Measurements from ENCODE around the gene MAP3K9.

Gene MAP3K9

DNA sequence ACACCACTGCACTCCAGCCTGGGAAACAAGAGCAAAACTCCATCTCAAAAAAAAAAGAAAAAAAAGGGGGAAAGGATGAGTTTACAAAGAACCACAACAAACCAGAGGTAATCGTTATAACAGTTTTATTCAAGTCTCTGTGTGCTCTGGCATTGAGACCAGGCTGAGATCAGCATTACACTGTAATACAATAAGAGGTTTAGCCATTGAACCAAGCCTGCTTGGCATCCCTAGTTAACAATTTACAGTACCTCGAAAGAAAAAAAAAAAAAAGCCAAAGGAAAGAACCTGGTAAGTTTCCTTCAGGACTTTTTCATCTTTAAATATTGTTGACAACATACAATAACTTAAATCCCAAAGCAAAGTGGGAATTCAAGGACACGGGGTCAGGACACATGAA, 86.9 kb downstream of the MAP3K9 start:
- Histone ChIP-seq H3K14ac (ENCODE audit: low read length) (no peak overlapping the region), H3K9me3 (ENCODE audit: insufficient read depth, low read depth, low read length) (no peaks in the 10 kb centered on the region), H2BK12ac (ENCODE audit: low read length) (no peak overlapping the region), H3K27ac (ENCODE audit: low read depth, low read length) (no peak overlapping the region), H3K79me1 (ENCODE audit: low read length) (no peaks in the 10 kb centered on the region), H3K23ac (ENCODE audit: low read length) (no peak overlapping the region), H2AK5ac (ENCODE audit: low read length) (no peak overlapping the region), H3K4me1 (ENCODE audit: control insufficient read depth in 1 of 2, insufficient read depth in 2 of 2, low read length in 2 of 2) (peaks cover 15 to 18% of the 10 kb centered on the region in 2 experiments), H4K91ac (ENCODE audit: low read depth, low read length) (no peak overlapping the region), H3K79me2 (ENCODE audit: control insufficient read depth, insufficient read depth, low read length, poor library complexity) (no peaks in the 10 kb centered on the region), H4K8ac (ENCODE audit: low read depth, low read length) (no peak overlapping the region), H3K18ac (ENCODE audit: low read length) (no peak overlapping the region), H3K27me3 (ENCODE audit: insufficient read depth, low read length) (no peaks in the 10 kb centered on the region), H3K4me3 (ENCODE audit: low read depth, low read length) (no peak overlapping the region), H3K4me2 (ENCODE audit: low read length) (no peak overlapping the region), H3K4ac (ENCODE audit: low read depth, low read length) (no peak overlapping the region), H2BK120ac (ENCODE audit: insufficient read depth, low read length, poor library complexity) (no peak overlapping the region), H3K9ac (ENCODE audit: low read length) (no peak overlapping the region), H2BK5ac (ENCODE audit: low read depth, low read length, poor library complexity) (no peak overlapping the region), H3K36me3 (ENCODE audit: control insufficient read depth in 1 of 2, insufficient read depth in 2 of 2, low read length in 2 of 2) (no peaks in the 10 kb centered on the region), H4K12ac (ENCODE audit: low read depth, low read length) (no peak overlapping the region), H2AFZ (ENCODE audit: insufficient read depth, low read length, poor library complexity) (no peak overlapping the region)
- DNase-seq: no peak
- no CpG with 5 or more reads among the region's 3 CpGs for WGBS (ENCODE audit: extremely low coverage, insufficient coverage, insufficient read length)

DNA sequence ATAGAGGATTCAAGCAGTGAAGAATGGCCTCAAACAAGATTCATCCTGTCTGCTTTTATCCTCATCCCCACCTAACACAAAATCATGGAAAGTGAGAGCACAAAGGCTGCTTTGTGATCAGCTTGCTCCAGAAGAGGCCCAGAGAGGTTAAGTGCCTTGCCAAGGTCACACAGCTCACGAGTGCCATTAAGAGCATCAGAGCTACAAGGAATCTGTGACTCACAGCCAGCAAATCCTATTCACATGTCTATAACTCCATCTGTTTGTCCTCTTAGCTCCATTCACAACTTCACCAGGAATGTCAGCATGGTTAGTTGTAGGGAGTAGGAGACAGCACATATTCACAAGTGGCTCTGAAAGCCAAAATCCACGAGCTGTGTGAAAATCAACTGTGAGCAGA, 87.8 kb downstream of the MAP3K9 start:
- Histone ChIP-seq H2BK12ac (ENCODE audit: low read length) (no peak overlapping the region), H2BK5ac (ENCODE audit: low read depth, low read length, poor library complexity) (no peak overlapping the region), H3K4me2 (ENCODE audit: low read length) (no peak overlapping the region), H3K9ac (ENCODE audit: low read length) (no peak overlapping the region), H4K91ac (ENCODE audit: low read depth, low read length) (no peak overlapping the region), H3K4ac (ENCODE audit: low read depth, low read length) (no peak overlapping the region), H4K8ac (ENCODE audit: low read depth, low read length) (no peak overlapping the region), H3K36me3 (ENCODE audit: control insufficient read depth in 1 of 2, insufficient read depth in 2 of 2, low read length in 2 of 2) (no peaks in the 10 kb centered on the region), H3K4me1 (ENCODE audit: control insufficient read depth in 1 of 2, insufficient read depth in 2 of 2, low read length in 2 of 2) (peaks cover 15 to 18% of the 10 kb centered on the region in 2 experiments), H3K18ac (ENCODE audit: low read length) (no peak overlapping the region), H3K79me1 (ENCODE audit: low read length) (no peaks in the 10 kb centered on the region), H3K27me3 (ENCODE audit: insufficient read depth, low read length) (no peaks in the 10 kb centered on the region), H4K12ac (ENCODE audit: low read depth, low read length) (no peak overlapping the region), H2AFZ (ENCODE audit: insufficient read depth, low read length, poor library complexity) (no peak overlapping the region), H3K23ac (ENCODE audit: low read length) (no peak overlapping the region), H2BK120ac (ENCODE audit: insufficient read depth, low read length, poor library complexity) (no peak overlapping the region), H3K79me2 (ENCODE audit: control insufficient read depth, insufficient read depth, low read length, poor library complexity) (no peaks in the 10 kb centered on the region), H3K14ac (ENCODE audit: low read length) (no peak overlapping the region), H2AK5ac (ENCODE audit: low read length) (no peak overlapping the region), H3K27ac (ENCODE audit: low read depth, low read length) (no peak overlapping the region), H3K4me3 (ENCODE audit: low read depth, low read length) (no peak overlapping the region), H3K9me3 (ENCODE audit: insufficient read depth, low read depth, low read length) (no peaks in the 10 kb centered on the region)
- WGBS (ENCODE audit: extremely low coverage, insufficient coverage, insufficient read length): no CpG with 5 or more reads among the region's 2 CpGs
- no peak for DNase-seq

DNA sequence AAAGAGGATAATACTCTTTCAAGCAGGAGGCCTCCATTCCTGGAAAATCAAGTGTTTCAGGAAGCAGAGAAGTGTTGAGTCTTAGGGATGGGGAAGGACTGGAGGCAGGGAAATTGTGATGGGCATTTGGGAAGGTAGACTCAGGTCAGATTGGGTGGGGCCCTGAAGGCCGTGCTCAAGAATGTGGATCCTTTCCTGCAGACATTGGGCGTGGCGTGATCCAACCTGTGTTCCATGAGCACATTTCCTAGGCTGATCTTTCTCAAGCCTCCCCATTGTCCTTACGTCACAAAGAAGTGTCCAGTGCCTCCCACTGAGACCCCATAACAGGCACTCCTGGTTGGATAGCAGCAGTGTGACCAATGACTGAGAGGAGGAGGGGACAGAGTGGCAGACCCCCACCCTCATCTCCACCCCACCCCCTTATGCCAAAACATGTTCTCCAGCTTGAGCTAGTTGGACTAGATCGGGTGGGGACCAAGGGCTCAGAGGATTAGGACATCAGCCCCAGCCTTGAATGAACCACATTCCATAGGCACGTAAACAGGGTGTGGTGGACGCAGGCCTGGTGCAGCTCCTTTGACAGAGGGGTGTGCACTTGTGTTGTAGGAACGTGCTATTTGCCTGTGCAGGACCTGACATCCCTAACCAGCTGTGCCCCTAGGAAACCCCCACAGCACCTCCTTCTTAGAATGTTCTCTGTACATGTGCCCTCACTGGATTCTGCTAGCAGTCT, 90.8 kb downstream of the MAP3K9 start:
- Histone ChIP-seq H3K27me3 (ENCODE audit: insufficient read depth, low read length) (no peaks in the 10 kb centered on the region), H2AFZ (ENCODE audit: insufficient read depth, low read length, poor library complexity) (no peak overlapping the region), H3K14ac (ENCODE audit: low read length) (no peak overlapping the region), H3K4me1 (ENCODE audit: control insufficient read depth in 1 of 2, insufficient read depth in 2 of 2, low read length in 2 of 2) (peaks cover 2 to 3% of the 10 kb centered on the region in 2 experiments), H2BK12ac (ENCODE audit: low read length) (no peak overlapping the region), H4K91ac (ENCODE audit: low read depth, low read length) (no peak overlapping the region), H2BK5ac (ENCODE audit: low read depth, low read length, poor library complexity) (no peak overlapping the region), H3K79me2 (ENCODE audit: control insufficient read depth, insufficient read depth, low read length, poor library complexity) (no peaks in the 10 kb centered on the region), H3K4me2 (ENCODE audit: low read length) (no peak overlapping the region), H4K8ac (ENCODE audit: low read depth, low read length) (no peak overlapping the region), H3K4ac (ENCODE audit: low read depth, low read length) (no peak overlapping the region), H3K18ac (ENCODE audit: low read length) (no peak overlapping the region), H3K79me1 (ENCODE audit: low read length) (no peaks in the 10 kb centered on the region), H3K27ac (ENCODE audit: low read depth, low read length) (no peak overlapping the region), H3K9ac (ENCODE audit: low read length) (no peak overlapping the region), H2AK5ac (ENCODE audit: low read length) (no peak overlapping the region), H3K23ac (ENCODE audit: low read length) (no peak overlapping the region), H3K4me3 (ENCODE audit: low read depth, low read length) (no peak overlapping the region), H4K12ac (ENCODE audit: low read depth, low read length) (no peak overlapping the region), H3K9me3 (ENCODE audit: insufficient read depth, low read depth, low read length) (no peaks in the 10 kb centered on the region), H3K36me3 (ENCODE audit: control insufficient read depth in 1 of 2, insufficient read depth in 2 of 2, low read length in 2 of 2) (no peaks in the 10 kb centered on the region), H2BK120ac (ENCODE audit: insufficient read depth, low read length, poor library complexity) (no peak overlapping the region)
- no CpG with 5 or more reads among the region's 8 CpGs for WGBS (ENCODE audit: extremely low coverage, insufficient coverage, insufficient read length)
- peak in 1 of 2 donors; percentile 12 for DNase-seq

DNA sequence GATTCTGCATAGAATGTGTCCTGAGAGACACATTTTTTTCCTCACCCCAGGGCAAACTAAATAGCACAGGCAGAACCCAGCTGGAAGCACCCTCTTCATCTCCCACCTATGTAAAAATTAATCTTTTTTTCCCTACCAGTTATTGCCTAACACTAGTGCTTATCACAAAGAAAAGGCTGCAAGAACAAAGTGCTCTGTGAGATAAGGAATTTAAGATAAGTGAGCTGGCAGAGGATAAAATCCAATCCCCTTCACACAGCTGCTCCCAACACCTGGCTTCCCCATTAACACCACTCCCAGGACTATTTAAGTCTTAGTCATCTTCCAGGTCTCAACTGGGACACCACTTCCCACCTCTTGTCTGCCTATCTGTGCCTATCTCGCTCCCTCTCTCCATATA, 92.4 kb downstream of the MAP3K9 start:
- Histone ChIP-seq H2BK120ac (ENCODE audit: insufficient read depth, low read length, poor library complexity) (no peak overlapping the region), H3K9ac (ENCODE audit: low read length) (no peak overlapping the region), H3K23ac (ENCODE audit: low read length) (no peak overlapping the region), H3K79me2 (ENCODE audit: control insufficient read depth, insufficient read depth, low read length, poor library complexity) (no peaks in the 10 kb centered on the region), H3K14ac (ENCODE audit: low read length) (no peak overlapping the region), H4K91ac (ENCODE audit: low read depth, low read length) (no peak overlapping the region), H2BK5ac (ENCODE audit: low read depth, low read length, poor library complexity) (no peak overlapping the region), H3K9me3 (ENCODE audit: insufficient read depth, low read depth, low read length) (no peaks in the 10 kb centered on the region), H3K4me1 (ENCODE audit: control insufficient read depth in 1 of 2, insufficient read depth in 2 of 2, low read length in 2 of 2) (peaks cover 2 to 3% of the 10 kb centered on the region in 2 experiments), H2AK5ac (ENCODE audit: low read length) (no peak overlapping the region), H3K27me3 (ENCODE audit: insufficient read depth, low read length) (no peaks in the 10 kb centered on the region), H3K18ac (ENCODE audit: low read length) (no peak overlapping the region), H2BK12ac (ENCODE audit: low read length) (no peak overlapping the region), H4K12ac (ENCODE audit: low read depth, low read length) (no peak overlapping the region), H2AFZ (ENCODE audit: insufficient read depth, low read length, poor library complexity) (no peak overlapping the region), H3K4me3 (ENCODE audit: low read depth, low read length) (no peak overlapping the region), H3K27ac (ENCODE audit: low read depth, low read length) (no peak overlapping the region), H3K36me3 (ENCODE audit: control insufficient read depth in 1 of 2, insufficient read depth in 2 of 2, low read length in 2 of 2) (no peaks in the 10 kb centered on the region), H3K4me2 (ENCODE audit: low read length) (no peak overlapping the region), H4K8ac (ENCODE audit: low read depth, low read length) (no peak overlapping the region), H3K79me1 (ENCODE audit: low read length) (no peaks in the 10 kb centered on the region), H3K4ac (ENCODE audit: low read depth, low read length) (no peak overlapping the region)
- no CpG with 5 or more reads among the region's 1 CpG for WGBS (ENCODE audit: extremely low coverage, insufficient coverage, insufficient read length)
- peak; percentile 49 to 76 for DNase-seq
